ENCODE measurements around the gene QSER1. TPM values are rescaled to one million over a fixed set of nuclear protein-coding genes. Genes with fewer than 3 reads are reported as not detected.

QSER1 gene
- polyA plus RNA-seq, 2 donors, result 4.4 TPM

DNA sequence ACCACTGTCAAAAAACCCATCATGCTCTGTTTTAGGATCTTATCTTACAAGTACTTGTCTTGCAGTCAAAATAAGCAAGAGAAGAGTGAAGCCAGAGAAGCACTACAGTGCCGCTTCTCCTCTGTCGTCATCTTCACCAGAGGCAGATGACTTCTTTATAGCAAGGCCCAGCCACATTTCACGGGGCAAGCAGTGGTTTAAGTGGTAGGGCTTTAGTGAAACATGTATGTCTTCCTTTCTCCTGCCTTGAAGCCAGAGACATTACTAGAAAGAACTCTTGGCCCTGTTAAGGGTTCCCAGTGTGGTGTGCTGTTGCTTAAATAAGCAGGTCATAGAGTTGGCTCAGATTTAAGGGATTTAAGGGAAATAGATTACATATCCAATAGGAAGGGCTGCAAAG, 80.2 kb downstream of the QSER1 start:
- Histone ChIP-seq H3K4me1 (ENCODE audit: control insufficient read depth in 2 of 2, insufficient read depth in 2 of 2, low read length in 1 of 2) (no peaks in the 10 kb centered on the region), H3K27me3 (ENCODE audit: control insufficient read depth in 1 of 2, insufficient read depth in 2 of 2, low read length in 2 of 2) (no peaks in the 10 kb centered on the region), H3K4me3 (ENCODE audit: low read depth in 1 of 2, low read length in 2 of 2) (no peak overlapping the region), H3K36me3 (ENCODE audit: control insufficient read depth in 2 of 2, insufficient read depth in 2 of 2, low read length in 1 of 2) (peaks cover 3 to 4% of the 10 kb centered on the region in 2 donors), H3K9me3 (ENCODE audit: control insufficient read depth in 2 of 2, insufficient read depth in 1 of 2, low read depth in 1 of 2, low read length in 1 of 2) (no peaks in the 10 kb centered on the region), H3K27ac (ENCODE audit: low read depth in 2 of 2, low read length in 1 of 2) (no peak overlapping the region)
- 90 to 95% methylated on average over 3 of the region's 3 CpGs for WGBS, 2 donors

DNA sequence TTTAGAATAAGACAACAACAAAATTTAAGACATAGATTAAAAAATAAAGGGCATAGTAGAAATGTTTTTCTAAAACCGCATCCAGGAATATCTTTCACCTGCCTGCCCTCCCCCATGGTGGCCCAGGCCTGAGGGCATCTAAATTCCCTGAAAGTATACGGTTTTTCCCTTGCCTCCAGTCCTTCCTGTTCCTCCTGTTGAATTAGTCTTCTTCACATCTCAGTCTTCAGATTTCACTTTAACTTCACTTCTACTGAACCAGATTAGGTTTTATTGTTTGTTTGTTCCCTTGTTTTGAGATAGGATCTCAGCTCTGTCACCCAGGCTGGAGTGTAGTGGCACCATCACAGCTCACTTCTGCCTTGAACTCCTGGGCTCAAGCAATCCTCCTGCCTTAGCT, 90.0 kb downstream of the QSER1 start:
- Histone ChIP-seq H3K27ac (ENCODE audit: low read depth in 2 of 2, low read length in 1 of 2) (no peak overlapping the region), H3K4me3 (ENCODE audit: low read depth in 1 of 2, low read length in 2 of 2) (no peak overlapping the region), H3K36me3 (ENCODE audit: control insufficient read depth in 2 of 2, insufficient read depth in 2 of 2, low read length in 1 of 2) (peaks cover 0 to 3% of the 10 kb centered on the region in 2 donors), H3K27me3 (ENCODE audit: control insufficient read depth in 1 of 2, insufficient read depth in 2 of 2, low read length in 2 of 2) (no peaks in the 10 kb centered on the region), H3K4me1 (ENCODE audit: control insufficient read depth in 2 of 2, insufficient read depth in 2 of 2, low read length in 1 of 2) (no peaks in the 10 kb centered on the region), H3K9me3 (ENCODE audit: control insufficient read depth in 2 of 2, insufficient read depth in 1 of 2, low read depth in 1 of 2, low read length in 1 of 2) (no peaks in the 10 kb centered on the region)
- 72 to 76% methylated on average over 2 of the region's 2 CpGs for whole genome bisulfite sequencing, 2 donors

DNA sequence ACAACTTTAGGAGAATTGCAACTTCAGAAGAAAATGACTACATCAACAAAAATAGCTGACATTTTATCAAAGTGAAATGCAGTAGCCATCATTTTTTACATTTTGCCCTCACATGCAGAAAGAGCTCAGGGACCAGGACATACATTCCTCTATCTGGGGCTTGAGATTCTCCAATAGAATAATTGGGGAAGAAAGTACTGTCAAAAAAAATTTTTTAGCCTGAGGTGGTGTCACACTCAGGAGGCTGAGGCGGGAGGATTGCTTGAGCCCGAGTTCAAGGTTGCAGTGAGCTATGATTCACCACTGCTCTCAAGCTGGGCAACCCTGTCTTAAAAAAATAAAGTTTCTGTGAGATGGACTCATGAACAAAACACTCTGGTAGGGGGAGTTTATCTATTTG, 90.9 kb downstream of the QSER1 start:
- Histone ChIP-seq H3K4me3 (ENCODE audit: low read depth in 1 of 2, low read length in 2 of 2) (no peak overlapping the region), H3K27me3 (ENCODE audit: control insufficient read depth in 1 of 2, insufficient read depth in 2 of 2, low read length in 2 of 2) (no peaks in the 10 kb centered on the region), H3K9me3 (ENCODE audit: control insufficient read depth in 2 of 2, insufficient read depth in 1 of 2, low read depth in 1 of 2, low read length in 1 of 2) (no peaks in the 10 kb centered on the region), H3K27ac (ENCODE audit: low read depth in 2 of 2, low read length in 1 of 2) (no peak overlapping the region), H3K4me1 (ENCODE audit: control insufficient read depth in 2 of 2, insufficient read depth in 2 of 2, low read length in 1 of 2) (no peaks in the 10 kb centered on the region), H3K36me3 (ENCODE audit: control insufficient read depth in 2 of 2, insufficient read depth in 2 of 2, low read length in 1 of 2) (peaks cover 0 to 3% of the 10 kb centered on the region in 2 donors)
- WGBS, 2 donors, result 89 to 91% methylated on average over 2 of the region's 2 CpGs

DNA sequence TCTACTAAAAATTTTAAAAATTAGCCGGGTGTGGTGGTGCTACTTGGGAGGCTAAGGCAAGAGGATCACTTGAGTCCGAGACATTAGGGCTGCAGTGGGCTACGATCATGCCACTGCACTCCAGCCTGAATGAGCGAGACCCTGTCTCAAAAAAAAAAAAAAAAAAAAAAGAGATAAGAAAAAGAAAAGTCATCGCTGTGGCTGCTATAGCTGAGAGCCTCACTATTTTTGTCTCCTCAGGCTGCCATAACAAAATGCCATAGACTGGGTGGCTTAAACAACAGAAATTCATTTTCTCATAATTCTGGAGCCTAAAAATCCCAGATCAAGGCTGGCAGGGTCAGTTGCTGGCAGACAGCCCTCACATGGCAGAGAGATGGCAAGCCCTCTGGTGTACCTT, 93.0 kb downstream of the QSER1 start:
- no peaks in the 10 kb centered on the region for H3K9me3 ChIP-seq (ENCODE audit: control insufficient read depth in 2 of 2, insufficient read depth in 1 of 2, low read depth in 1 of 2, low read length in 1 of 2)
- no peak overlapping the region for H3K27ac ChIP-seq (ENCODE audit: low read depth in 2 of 2, low read length in 1 of 2)
- no peaks in the 10 kb centered on the region for H3K4me1 ChIP-seq (ENCODE audit: control insufficient read depth in 2 of 2, insufficient read depth in 2 of 2, low read length in 1 of 2)
- H3K36me3 ChIP-seq (ENCODE audit: control insufficient read depth in 2 of 2, insufficient read depth in 2 of 2, low read length in 1 of 2), result no peaks in the 10 kb centered on the region
- H3K27me3 ChIP-seq (ENCODE audit: control insufficient read depth in 1 of 2, insufficient read depth in 2 of 2, low read length in 2 of 2), result no peaks in the 10 kb centered on the region
- WGBS, 2 donors, result 97 to 99% methylated on average over 5 of the region's 5 CpGs
- H3K4me3 ChIP-seq (ENCODE audit: low read depth in 1 of 2, low read length in 2 of 2), result no peak overlapping the region

DNA sequence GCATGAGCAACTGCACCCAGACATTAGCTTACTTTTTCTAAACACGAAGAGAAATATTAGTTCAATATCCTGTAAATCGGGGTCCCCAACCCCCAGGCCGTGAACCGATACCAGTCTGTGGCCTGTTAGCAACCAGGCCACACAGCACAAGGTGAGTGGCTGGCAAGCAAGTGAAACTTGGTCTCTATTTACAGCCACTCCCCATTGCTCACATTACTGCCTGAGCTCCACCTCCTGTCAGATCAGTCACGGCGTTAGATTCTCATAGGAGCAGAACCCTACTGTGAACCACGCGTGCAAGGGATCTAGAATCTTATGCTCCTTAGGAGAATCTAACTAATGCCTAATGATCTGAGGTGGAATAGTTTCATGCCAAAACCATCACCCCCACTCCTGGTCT, 95.2 kb downstream of the QSER1 start:
- Histone ChIP-seq H3K4me1 (ENCODE audit: control insufficient read depth in 2 of 2, insufficient read depth in 2 of 2, low read length in 1 of 2) (no peaks in the 10 kb centered on the region), H3K27me3 (ENCODE audit: control insufficient read depth in 1 of 2, insufficient read depth in 2 of 2, low read length in 2 of 2) (no peaks in the 10 kb centered on the region), H3K4me3 (ENCODE audit: low read depth in 1 of 2, low read length in 2 of 2) (no peak overlapping the region), H3K36me3 (ENCODE audit: control insufficient read depth in 2 of 2, insufficient read depth in 2 of 2, low read length in 1 of 2) (no peaks in the 10 kb centered on the region), H3K27ac (ENCODE audit: low read depth in 2 of 2, low read length in 1 of 2) (no peak overlapping the region), H3K9me3 (ENCODE audit: control insufficient read depth in 2 of 2, insufficient read depth in 1 of 2, low read depth in 1 of 2, low read length in 1 of 2) (no peaks in the 10 kb centered on the region)
- 66 to 86% methylated on average over 8 of the region's 8 CpGs for WGBS, 2 donors

DNA sequence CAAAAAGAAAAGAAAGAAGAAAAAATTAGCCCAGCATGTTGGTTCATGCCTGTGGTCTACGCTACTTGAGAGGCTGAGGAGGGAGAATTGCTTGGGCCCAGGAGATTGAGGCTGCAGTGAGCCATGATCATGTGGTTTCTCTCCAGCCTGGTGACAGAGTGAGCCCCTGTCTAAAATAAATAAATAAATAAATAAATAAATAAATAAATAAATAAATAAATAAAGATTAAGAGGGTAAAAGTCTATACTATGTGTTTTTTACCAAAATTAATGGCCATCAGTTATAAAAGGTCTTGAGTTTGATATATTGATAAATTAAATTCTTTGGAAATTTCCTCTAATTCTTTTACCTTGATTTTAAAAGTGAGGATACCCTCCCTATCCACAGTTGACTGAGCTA, 97.9 kb downstream of the QSER1 start:
- WGBS, 2 donors, result 0 to 85% methylated on average over 1 of the region's 1 CpG
- Histone ChIP-seq H3K27me3 (ENCODE audit: control insufficient read depth in 1 of 2, insufficient read depth in 2 of 2, low read length in 2 of 2) (no peaks in the 10 kb centered on the region), H3K27ac (ENCODE audit: low read depth in 2 of 2, low read length in 1 of 2) (no peak overlapping the region), H3K4me1 (ENCODE audit: control insufficient read depth in 2 of 2, insufficient read depth in 2 of 2, low read length in 1 of 2) (no peaks in the 10 kb centered on the region), H3K4me3 (ENCODE audit: low read depth in 1 of 2, low read length in 2 of 2) (no peak overlapping the region), H3K36me3 (ENCODE audit: control insufficient read depth in 2 of 2, insufficient read depth in 2 of 2, low read length in 1 of 2) (no peaks in the 10 kb centered on the region), H3K9me3 (ENCODE audit: control insufficient read depth in 2 of 2, insufficient read depth in 1 of 2, low read depth in 1 of 2, low read length in 1 of 2) (no peaks in the 10 kb centered on the region)

DNA sequence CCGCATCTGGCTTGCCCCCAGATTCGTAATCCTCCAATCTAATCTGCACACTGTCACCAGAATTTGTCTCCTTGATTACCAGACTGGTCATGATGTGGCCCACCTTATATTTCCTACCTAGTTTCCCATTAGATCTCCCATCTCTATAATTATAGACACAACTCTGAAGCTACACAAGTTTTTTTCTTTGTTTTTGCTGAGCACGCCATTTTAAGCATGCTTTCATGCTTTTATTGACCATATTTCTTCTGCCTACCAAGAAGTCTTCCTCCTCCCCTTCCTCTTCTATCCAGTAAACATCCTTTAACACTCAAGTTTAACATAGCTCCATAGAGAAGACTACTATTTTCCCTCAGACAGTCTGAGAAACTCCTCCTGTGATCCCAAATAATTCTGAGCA, 98.8 kb downstream of the QSER1 start:
- Histone ChIP-seq H3K27ac (ENCODE audit: low read depth in 2 of 2, low read length in 1 of 2) (no peak overlapping the region), H3K27me3 (ENCODE audit: control insufficient read depth in 1 of 2, insufficient read depth in 2 of 2, low read length in 2 of 2) (no peaks in the 10 kb centered on the region), H3K4me1 (ENCODE audit: control insufficient read depth in 2 of 2, insufficient read depth in 2 of 2, low read length in 1 of 2) (no peaks in the 10 kb centered on the region), H3K36me3 (ENCODE audit: control insufficient read depth in 2 of 2, insufficient read depth in 2 of 2, low read length in 1 of 2) (no peaks in the 10 kb centered on the region), H3K4me3 (ENCODE audit: low read depth in 1 of 2, low read length in 2 of 2) (no peak overlapping the region), H3K9me3 (ENCODE audit: control insufficient read depth in 2 of 2, insufficient read depth in 1 of 2, low read depth in 1 of 2, low read length in 1 of 2) (no peaks in the 10 kb centered on the region)
- WGBS, 2 donors, result 91% methylated on average over 3 of the region's 3 CpGs

DNA sequence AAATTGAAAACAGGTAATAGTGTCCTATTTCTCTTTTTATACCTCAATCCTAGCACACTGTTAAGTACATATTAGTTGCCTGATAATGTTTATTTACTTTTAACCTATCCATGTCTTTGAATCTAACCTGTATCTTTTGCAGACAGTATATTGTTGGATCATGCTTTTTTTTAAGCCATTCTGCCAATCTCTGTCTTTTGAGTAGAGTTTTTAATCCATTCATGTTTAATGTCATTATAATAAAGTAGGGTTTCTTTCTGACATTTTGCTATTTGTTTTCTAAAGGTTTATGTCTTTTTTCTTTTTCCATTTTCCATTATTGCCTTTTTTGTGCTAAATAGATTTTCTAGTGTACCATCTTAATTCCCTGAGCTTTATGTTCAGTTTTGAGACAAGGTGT, 99.3 kb downstream of the QSER1 start:
- Histone ChIP-seq H3K27me3 (ENCODE audit: control insufficient read depth in 1 of 2, insufficient read depth in 2 of 2, low read length in 2 of 2) (no peaks in the 10 kb centered on the region), H3K9me3 (ENCODE audit: control insufficient read depth in 2 of 2, insufficient read depth in 1 of 2, low read depth in 1 of 2, low read length in 1 of 2) (no peaks in the 10 kb centered on the region), H3K36me3 (ENCODE audit: control insufficient read depth in 2 of 2, insufficient read depth in 2 of 2, low read length in 1 of 2) (no peaks in the 10 kb centered on the region)

DNA sequence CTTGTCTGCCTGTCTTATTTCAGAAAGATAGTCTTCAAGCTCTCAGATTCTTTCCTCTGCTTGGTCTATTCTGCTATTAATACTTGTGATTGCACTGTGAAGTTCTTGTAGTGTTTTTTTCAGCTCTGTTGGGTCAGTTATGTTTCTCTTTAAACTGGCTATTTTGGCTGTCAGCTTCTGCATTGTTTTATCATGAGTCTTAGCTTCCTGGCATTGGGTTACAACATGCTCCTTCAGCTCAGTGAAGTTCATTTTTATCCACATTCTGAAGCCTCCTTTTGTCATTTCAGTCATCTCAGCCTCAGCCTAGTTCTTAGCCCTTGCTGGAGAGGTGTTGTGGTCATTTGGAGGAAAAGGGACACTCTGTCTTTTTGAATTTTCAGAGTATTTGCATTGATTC, 107.6 kb downstream of the QSER1 start:
- H3K9me3 ChIP-seq (ENCODE audit: control insufficient read depth in 2 of 2, insufficient read depth in 1 of 2, low read depth in 1 of 2, low read length in 1 of 2), result no peaks in the 10 kb centered on the region
- H3K4me1 ChIP-seq (ENCODE audit: control insufficient read depth in 2 of 2, insufficient read depth in 2 of 2, low read length in 1 of 2), result no peaks in the 10 kb centered on the region
- H3K36me3 ChIP-seq (ENCODE audit: control insufficient read depth in 2 of 2, insufficient read depth in 2 of 2, low read length in 1 of 2), result no peaks in the 10 kb centered on the region
- H3K27me3 ChIP-seq (ENCODE audit: control insufficient read depth in 1 of 2, insufficient read depth in 2 of 2, low read length in 2 of 2), result no peaks in the 10 kb centered on the region
- no peak overlapping the region for H3K4me3 ChIP-seq (ENCODE audit: low read depth in 1 of 2, low read length in 2 of 2)
- H3K27ac ChIP-seq (ENCODE audit: low read depth in 2 of 2, low read length in 1 of 2), result no peak overlapping the region

More for the DNA sequence above, 99.3 kb downstream of the QSER1 start:
- H3K4me1 ChIP-seq (ENCODE audit: control insufficient read depth in 2 of 2, insufficient read depth in 2 of 2, low read length in 1 of 2), result no peaks in the 10 kb centered on the region
- H3K4me3 ChIP-seq (ENCODE audit: low read depth in 1 of 2, low read length in 2 of 2), result no peak overlapping the region
- no peak overlapping the region for H3K27ac ChIP-seq (ENCODE audit: low read depth in 2 of 2, low read length in 1 of 2)

DNA sequence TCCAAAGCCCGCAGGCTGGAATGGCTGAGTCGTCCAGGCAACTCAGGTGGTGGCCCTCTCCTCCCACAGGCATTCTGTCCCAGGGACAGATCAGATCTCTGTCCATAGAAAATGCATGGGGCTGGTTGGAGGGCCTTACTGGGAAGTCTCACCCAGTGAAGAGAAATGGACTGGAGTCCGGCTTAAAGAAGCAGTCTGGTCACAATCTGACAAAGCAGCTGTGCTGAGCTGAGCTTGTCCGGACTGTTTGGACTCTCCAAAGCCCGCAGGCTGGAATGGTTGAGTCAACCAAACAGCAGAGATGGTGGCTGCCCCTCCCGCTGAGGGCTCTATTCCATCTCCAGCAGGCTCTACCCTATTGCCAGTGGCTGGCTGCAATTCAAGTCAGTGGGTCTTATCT, 108.7 kb downstream of the QSER1 start:
- H3K27me3 ChIP-seq (ENCODE audit: control insufficient read depth in 1 of 2, insufficient read depth in 2 of 2, low read length in 2 of 2), result no peaks in the 10 kb centered on the region
- H3K9me3 ChIP-seq (ENCODE audit: control insufficient read depth in 2 of 2, insufficient read depth in 1 of 2, low read depth in 1 of 2, low read length in 1 of 2), result no peaks in the 10 kb centered on the region
- no peak overlapping the region for H3K4me3 ChIP-seq (ENCODE audit: low read depth in 1 of 2, low read length in 2 of 2)
- H3K27ac ChIP-seq (ENCODE audit: low read depth in 2 of 2, low read length in 1 of 2), result no peak overlapping the region
- no peaks in the 10 kb centered on the region for H3K4me1 ChIP-seq (ENCODE audit: control insufficient read depth in 2 of 2, insufficient read depth in 2 of 2, low read length in 1 of 2)
- no peaks in the 10 kb centered on the region for H3K36me3 ChIP-seq (ENCODE audit: control insufficient read depth in 2 of 2, insufficient read depth in 2 of 2, low read length in 1 of 2)
- WGBS, 2 donors, result 72 to 90% methylated on average over 6 of the region's 6 CpGs
